Right renal pelvis (tissue), 4 donors: ENCODE results near the gene CCDC138. TPM values are rescaled to one million over a fixed set of nuclear protein-coding genes. Genes with fewer than 3 reads are reported as not detected.
A peak's percentile ranks its signal among the peaks of the same experiment; 100 is the strongest.

Experiments used
- DNase-seq, 4 donors: peaks; one replicate each; pipeline ENCODE4 v3.0.0-alpha.2; 2013; ENCODE audit warnings: low read depth in 4 of 4, low spot score in 3 of 4, missing footprints in 1 of 4
- polyA plus RNA-seq, 4 donors: library from polyadenylated mRNA; unstranded; fragments of 120-200 nt; gene quantifications; one replicate each; pipeline ENCODE4 v1.2.1, GENCODE V29; 2013; ENCODE audit not compliant: insufficient read length in 4 of 4

Gene CCDC138
- polyA plus RNA-seq, 4 donors, result 14.4 to 17.6 (median 16.6) TPM

GRCh38 chr2:108825736-108826135 is 39.2 kb downstream of the CCDC138 start:
- no peak for DNase-seq

GRCh38 chr2:108829578-108830310 is 43.2 kb downstream of the CCDC138 start:
- no peak for DNase-seq

GRCh38 chr2:108833219-108833618 is 46.6 kb downstream of the CCDC138 start:
- no peak for DNase-seq

GRCh38 chr2:108834620-108835019 is 48.0 kb downstream of the CCDC138 start:
- DNase-seq, result no peak

GRCh38 chr2:108835040-108835439 is 48.5 kb downstream of the CCDC138 start:
- DNase-seq, result no peak

GRCh38 chr2:108837198-108837597 is 50.6 kb downstream of the CCDC138 start:
- DNase-seq, result no peak

GRCh38 chr2:108841506-108841905 is 54.9 kb downstream of the CCDC138 start:
- DNase-seq, result no peak

- DNase-seq, result no peak
Observed at GRCh38 chr2:108845923-108846322, 59.4 kb downstream of the CCDC138 start.

- no peak for DNase-seq
Observed at GRCh38 chr2:108847000-108847399, 60.4 kb downstream of the CCDC138 start.

- no peak for DNase-seq
Observed at GRCh38 chr2:108852375-108852774, 65.8 kb downstream of the CCDC138 start.

GRCh38 chr2:108853421-108853820 is 66.8 kb downstream of the CCDC138 start:
- DNase-seq, result no peak

- no peak for DNase-seq
Observed at GRCh38 chr2:108854484-108854883, 67.9 kb downstream of the CCDC138 start.

GRCh38 chr2:108855194-108855593 is 68.6 kb downstream of the CCDC138 start:
- DNase-seq, result peak in 2 of 4 donors; percentile 13 to 14

- no peak for DNase-seq
Observed at GRCh38 chr2:108858894-108859293, 72.3 kb downstream of the CCDC138 start.

- DNase-seq, result no peak
Observed at GRCh38 chr2:108866041-108866440, 79.5 kb downstream of the CCDC138 start.

- DNase-seq, result no peak
Observed at GRCh38 chr2:108868911-108869310, 82.3 kb downstream of the CCDC138 start.

GRCh38 chr2:108869542-108869941 is 83.0 kb downstream of the CCDC138 start:
- no peak for DNase-seq

GRCh38 chr2:108870069-108870644 is 83.6 kb downstream of the CCDC138 start:
- DNase-seq, result no peak

- DNase-seq, result no peak
Observed at GRCh38 chr2:108877506-108877905, 90.9 kb downstream of the CCDC138 start.

- no peak for DNase-seq
Observed at GRCh38 chr2:108878276-108878675, 91.7 kb downstream of the CCDC138 start.

- no peak for DNase-seq
Observed at GRCh38 chr2:108884619-108885018, 98.0 kb downstream of the CCDC138 start.

- DNase-seq, result no peak
Observed at GRCh38 chr2:108889907-108890306, 103.3 kb downstream of the CCDC138 start.
